Small intestine (tissue), 16 donors: ENCODE measurements around the gene GID8. TPM values are rescaled to one million over a fixed set of nuclear protein-coding genes. Genes with fewer than 3 reads are reported as not detected.

ENCODE experiments used
- DNase-seq, 2 donors: peaks; one replicate each; pipeline versions ENCODE4 v3.0.0 to v3.0.0-alpha.2; 2013
- FAIRE-seq: peaks from 2 replicates; lab custom pipeline; 2012; peaks lifted over from hg19 to GRCh38; lab: Jason Lieb, UNC
- H3K27ac ChIP-seq, 3 donors: one replicate each; pipeline ENCODE4 v1.5.1; 2013; ENCODE audit warnings: low read length in 2 of 3, mild to moderate bottlenecking in 2 of 3, control low read depth in 1 of 3, inconsistent platforms in 1 of 3, low read depth in 1 of 3, moderate library complexity in 1 of 3
- H3K27me3 ChIP-seq, 3 donors: one replicate each; pipeline ENCODE4 v1.6.1; 2013; ENCODE audit warnings: low read length in 3 of 3, inconsistent platforms in 1 of 3; ENCODE audit not compliant: control insufficient read depth in 3 of 3, insufficient read depth in 3 of 3
- H3K36me3 ChIP-seq, 3 donors: one replicate each; pipeline ENCODE4 v1.6.1; 2013; ENCODE audit warnings: low read length in 3 of 3, inconsistent platforms in 1 of 3, low read depth in 1 of 3, mild to moderate bottlenecking in 1 of 3, moderate library complexity in 1 of 3; ENCODE audit not compliant: control insufficient read depth in 3 of 3, insufficient read depth in 2 of 3
- H3K4me1 ChIP-seq, 3 donors: one replicate each; pipeline ENCODE4 v1.6.1; 2013; ENCODE audit warnings: low read length in 2 of 3, inconsistent platforms in 1 of 3, low read depth in 1 of 3, mild to moderate bottlenecking in 1 of 3, moderate library complexity in 1 of 3; ENCODE audit not compliant: control insufficient read depth in 3 of 3, insufficient read depth in 2 of 3
- H3K4me3 ChIP-seq, 3 donors: one replicate each; pipeline ENCODE4 v1.5.1; 2013; ENCODE audit warnings: low read length in 3 of 3, control low read depth in 1 of 3, inconsistent platforms in 1 of 3, low read depth in 1 of 3, mild to moderate bottlenecking in 1 of 3, moderate library complexity in 1 of 3
- H3K9me3 ChIP-seq, 2 donors: one replicate each; pipeline ENCODE4 v1.6.1; 2013; ENCODE audit warnings: low read depth in 1 of 2, low read length in 1 of 2; ENCODE audit not compliant: control insufficient read depth in 2 of 2, insufficient read depth in 1 of 2
- WGBS, 3 donors: extraction: QIAGEN DNeasy Blood & Tissue Kit; methylation state at CpG; one replicate each; pipeline ENCODE4 v1.1.7; 2013; 5-methylcytosine and 5-hydroxymethylcytosine counted together
- long read RNA-seq, 10 donors: transcript quantifications; one replicate each; lab custom pipeline, GENCODE V29; 2026
- polyA plus RNA-seq, 4 donors: library from polyadenylated mRNA; stranded (reverse) in 3 of 4; unstranded in 1 of 4; fragments of 200-250 nt in 3 of 4; fragments of 120-200 nt in 1 of 4; gene quantifications; one replicate each; pipeline versions ENCODE4 v1.2.1 to v1.2.3, GENCODE V29; 2013
- donor health status: healthy with polysubstance abuse.
- donor health status: control.
- donor health status: control.
- donor health status: Bipolar disorder and iron deficiency.
- donor health status: healthy.

The GID8 gene
- polyA plus RNA-seq, result 10 to 100 TPM; 14.3 to 31.0 (median 17.1) TPM
- long read RNA-seq, donor 1, full-length matches to known transcripts, result 38 of 45 reads
- long read RNA-seq, donor 1, partial matches to known transcripts, result 7 of 45 reads
- long read RNA-seq, donor 1, other reads (novel, unspliced or antisense), result 0 of 45 reads
- long read RNA-seq, donor 2, full-length matches to known transcripts, result 12 of 12 reads
- long read RNA-seq, donor 2, partial matches to known transcripts, result 0 of 12 reads
- long read RNA-seq, donor 2, other reads (novel, unspliced or antisense), result 0 of 12 reads
- long read RNA-seq, donor 3, full-length matches to known transcripts, result 15 of 52 reads
- long read RNA-seq, donor 3, partial matches to known transcripts, result 37 of 52 reads
- long read RNA-seq, donor 3, other reads (novel, unspliced or antisense), result 0 of 52 reads
- long read RNA-seq, donor 4, result 0 reads
- long read RNA-seq, donor 5, full-length matches to known transcripts, result 5 of 5 reads
- long read RNA-seq, donor 5, partial matches to known transcripts, result 0 of 5 reads
- long read RNA-seq, donor 5, other reads (novel, unspliced or antisense), result 0 of 5 reads
- long read RNA-seq, donor 6, full-length matches to known transcripts, result 13 of 36 reads
- long read RNA-seq, donor 6, partial matches to known transcripts, result 23 of 36 reads
- long read RNA-seq, donor 6, other reads (novel, unspliced or antisense), result 0 of 36 reads
- long read RNA-seq, donor 7, full-length matches to known transcripts, result 25 of 25 reads
- long read RNA-seq, donor 7, partial matches to known transcripts, result 0 of 25 reads
- long read RNA-seq, donor 7, other reads (novel, unspliced or antisense), result 0 of 25 reads
- long read RNA-seq, donor 8, full-length matches to known transcripts, result 2 of 2 reads
- long read RNA-seq, donor 8, partial matches to known transcripts, result 0 of 2 reads
- long read RNA-seq, donor 8, other reads (novel, unspliced or antisense), result 0 of 2 reads
- long read RNA-seq, donor 9, full-length matches to known transcripts, result 5 of 5 reads
- long read RNA-seq, donor 9, partial matches to known transcripts, result 0 of 5 reads
- long read RNA-seq, donor 9, other reads (novel, unspliced or antisense), result 0 of 5 reads
- long read RNA-seq, donor 10, full-length matches to known transcripts, result 24 of 63 reads
- long read RNA-seq, donor 10, partial matches to known transcripts, result 39 of 63 reads
- long read RNA-seq, donor 10, other reads (novel, unspliced or antisense), result 0 of 63 reads

DNA sequence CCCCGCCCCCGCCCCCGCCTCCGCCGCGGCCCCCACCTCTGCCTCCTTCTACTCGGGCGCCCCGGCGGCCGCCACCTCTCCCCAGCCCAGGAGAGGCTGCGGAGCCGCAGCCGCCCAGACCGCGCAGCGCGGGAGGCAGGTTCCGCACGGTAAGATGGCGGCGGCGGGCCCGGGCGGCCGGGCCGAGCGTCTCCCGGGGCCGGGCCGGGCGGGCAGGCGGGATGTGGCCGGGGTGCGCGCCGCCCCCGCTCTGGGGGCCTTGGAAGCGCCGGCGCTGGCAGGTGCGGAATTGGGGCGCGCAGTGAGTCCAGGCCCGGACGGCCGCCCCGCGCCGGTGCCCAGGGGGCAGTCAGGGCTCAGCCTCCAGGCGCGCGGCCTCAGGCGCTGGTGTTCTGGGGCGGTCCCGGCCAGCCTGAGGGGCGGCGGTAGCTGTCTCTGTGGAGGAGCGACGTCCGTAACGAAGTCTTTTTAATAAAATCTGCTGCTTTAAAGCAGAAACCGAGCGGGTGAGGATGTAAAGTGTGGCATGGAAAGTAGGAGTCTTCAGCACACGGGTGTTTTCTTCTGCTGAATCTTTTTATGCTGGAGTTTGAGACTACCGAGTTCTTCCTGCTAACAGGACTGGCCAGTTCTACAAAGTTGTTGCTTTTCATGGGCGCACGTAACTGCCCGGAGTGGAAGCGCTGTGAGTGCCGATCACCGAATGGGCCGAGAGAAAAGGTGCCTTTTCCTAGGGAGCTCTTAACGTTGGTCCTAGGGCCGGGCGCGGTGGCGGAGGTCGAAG lies at the start of gene GID8:
Gene GID8 (plus strand): TSS at position 43 of the 784 bp plus-strand sequence. CDS start 3,356 bp downstream, outside the sequence.
- DNase-seq, result peak; percentile 42 to 83
- Histone ChIP-seq H3K4me1 (peaks cover 5 to 10% (median 10%) of the 10 kb centered on the region in 3 donors), H3K4me3 (peak within 1 kb of the TSS; percentile 82 to 98 (median 97)), H3K27me3 (no peaks in the 10 kb centered on the region), H3K27ac (peak within 1 kb of the TSS; percentile 78 to 97 (median 91)), H3K9me3 (no peaks in the 10 kb centered on the region), H3K36me3 (peaks cover 2 to 44% (median 7%) of the 10 kb centered on the region in 3 donors)
- 0% methylated on average over 48 to 78 of the region's 79 CpGs for WGBS, 3 donors
- no peak for FAIRE-seq

GRCh38 chr20:62888406-62888805 lies 49.5 kb upstream of the GID8 start:
- Histone ChIP-seq H3K4me3 (no peak overlapping the region), H3K4me1 (no peaks in the 10 kb centered on the region), H3K9me3 (no peaks in the 10 kb centered on the region), H3K27me3 (no peaks in the 10 kb centered on the region), H3K36me3 (peaks cover 28 to 66% (median 43%) of the 10 kb centered on the region in 3 donors), H3K27ac (no peak overlapping the region)
- WGBS, 3 donors, result 92 to 95% (median 95%) methylated on average over 16 of the region's 16 CpGs
- FAIRE-seq (no peak), DNase-seq (no peak)

GRCh38 chr20:62888910-62889309 lies 49.0 kb upstream of the GID8 start:
- DNase-seq (no peak), FAIRE-seq (no peak)
- H3K27me3 ChIP-seq, result no peaks in the 10 kb centered on the region
- no peak overlapping the region for H3K27ac ChIP-seq
- H3K4me3 ChIP-seq, result no peak overlapping the region
- 66 to 88% (median 76%) methylated on average over 16 to 17 of the region's 17 CpGs for WGBS, 3 donors
- no peaks in the 10 kb centered on the region for H3K9me3 ChIP-seq
- no peaks in the 10 kb centered on the region for H3K4me1 ChIP-seq
- peaks cover 30 to 71% (median 47%) of the 10 kb centered on the region in 3 donors for H3K36me3 ChIP-seq

DNA sequence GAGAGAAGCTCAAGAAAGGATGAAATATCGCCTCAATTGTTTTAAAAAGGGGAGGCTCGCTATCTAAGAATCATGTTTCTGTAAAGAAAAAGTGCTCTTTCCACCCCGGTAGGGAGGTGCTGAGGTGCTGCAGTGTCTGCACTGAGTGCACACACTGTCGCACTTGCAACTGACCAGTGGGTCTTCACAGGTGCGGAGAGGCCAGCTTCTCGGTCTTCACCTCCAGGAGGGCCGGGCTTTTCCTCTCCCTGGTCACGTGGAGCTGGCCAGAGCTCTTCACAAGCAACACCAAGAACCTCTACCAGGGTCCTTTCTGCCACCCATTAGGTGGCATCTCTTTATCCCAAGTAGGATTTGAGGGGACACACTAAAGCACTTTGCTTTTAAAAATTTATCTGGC lies 48.5 kb upstream of the GID8 start:
- Histone ChIP-seq H3K27me3 (no peaks in the 10 kb centered on the region), H3K9me3 (no peaks in the 10 kb centered on the region), H3K36me3 (peaks cover 35 to 76% (median 52%) of the 10 kb centered on the region in 3 donors), H3K4me3 (no peak overlapping the region), H3K4me1 (no peaks in the 10 kb centered on the region), H3K27ac (no peak overlapping the region)
- WGBS, 3 donors, result 89 to 91% (median 90%) methylated on average over 8 of the region's 8 CpGs
- DNase-seq (no peak), FAIRE-seq (no peak)

DNA sequence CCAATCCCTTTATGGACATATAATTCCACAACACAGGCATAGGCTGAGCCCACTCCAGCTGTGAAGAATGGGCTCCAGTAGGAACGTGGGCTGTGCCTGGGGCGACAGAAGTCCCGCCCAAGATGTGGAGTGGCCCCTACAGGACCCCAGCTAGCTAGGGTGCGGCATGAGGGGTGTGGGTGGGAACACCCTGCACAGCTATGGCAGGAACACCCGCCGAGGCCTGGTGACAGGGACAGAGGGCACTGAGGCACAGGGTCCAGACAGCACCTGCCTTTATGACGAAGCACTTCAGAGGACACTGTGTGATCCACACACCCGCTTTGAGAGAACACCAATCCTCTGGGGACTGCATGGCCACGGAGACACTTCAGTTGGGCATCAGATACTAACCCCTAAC lies 48.1 kb upstream of the GID8 start:
- WGBS, 3 donors, result 83 to 93% (median 91%) methylated on average over 9 of the region's 9 CpGs
- H3K4me1 ChIP-seq, result no peaks in the 10 kb centered on the region
- H3K27ac ChIP-seq, result no peak overlapping the region
- no peaks in the 10 kb centered on the region for H3K9me3 ChIP-seq
- peaks cover 39 to 81% (median 52%) of the 10 kb centered on the region in 3 donors for H3K36me3 ChIP-seq
- H3K4me3 ChIP-seq, result no peak overlapping the region
- FAIRE-seq (no peak), DNase-seq (no peak)
- no peaks in the 10 kb centered on the region for H3K27me3 ChIP-seq

DNA sequence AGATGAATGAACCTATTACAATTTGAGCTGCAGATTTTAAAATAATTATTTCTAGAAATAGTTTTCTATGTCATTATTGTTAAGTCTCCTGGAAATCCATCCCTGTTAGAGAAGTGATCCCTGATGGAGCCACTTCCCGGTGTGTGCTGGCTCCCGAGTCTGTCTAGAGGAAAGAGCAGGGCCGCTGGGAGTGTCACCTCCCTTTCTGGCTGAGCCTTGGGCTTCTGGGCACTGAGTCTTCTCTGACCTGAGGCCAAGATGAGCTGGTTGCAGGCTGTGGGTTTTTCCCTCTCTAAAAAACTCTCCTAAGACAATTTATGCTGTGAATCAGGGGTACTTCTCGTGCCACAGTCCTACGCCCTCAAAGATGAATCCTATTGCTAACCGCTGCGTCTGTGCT lies 47.5 kb upstream of the GID8 start:
- FAIRE-seq, result no peak
- Histone ChIP-seq H3K4me3 (no peak overlapping the region), H3K9me3 (no peaks in the 10 kb centered on the region), H3K4me1 (no peaks in the 10 kb centered on the region), H3K27ac (no peak overlapping the region), H3K36me3 (peaks cover 40 to 87% (median 52%) of the 10 kb centered on the region in 3 donors), H3K27me3 (no peaks in the 10 kb centered on the region)
- WGBS, 3 donors, result 91 to 95% (median 92%) methylated on average over 7 of the region's 7 CpGs
- DNase-seq, result no peak

GRCh38 chr20:62891111-62891510 lies 46.8 kb upstream of the GID8 start:
- Histone ChIP-seq H3K36me3 (peaks cover 40 to 87% (median 52%) of the 10 kb centered on the region in 3 donors), H3K27me3 (no peaks in the 10 kb centered on the region), H3K4me1 (no peaks in the 10 kb centered on the region), H3K27ac (no peak overlapping the region), H3K4me3 (no peak overlapping the region), H3K9me3 (no peaks in the 10 kb centered on the region)
- FAIRE-seq (no peak), DNase-seq (no peak)
- 75 to 89% (median 86%) methylated on average over 15 of the region's 15 CpGs for WGBS, 3 donors
